Transverse colon (tissue), 3 donors: ENCODE measurements around the gene CYP17A1.
"Not testable (repeated sequence)": the region's sequence is repeated elsewhere in the genome, so short reads cannot be mapped to it uniquely, and the experiment has no call there.

Source experiments
- EP300 ChIP-seq: sonication (generic); formaldehyde crosslinking; IDR thresholded peaks from one replicate; pipeline ENCODE4 v1.6.1; 2017; ENCODE audit warnings: antibody characterized with exemption, low read depth
- POLR2A ChIP-seq: fragments of 450-650 bp; IDR thresholded peaks from one replicate; pipeline ENCODE4 v1.6.1; 2016; ENCODE audit warnings: antibody characterized with exemption, mild to moderate bottlenecking, moderate library complexity
- TF ChIP-seq, protein P1 (sequence below), 5 experiments: fragments of 200-600 bp in 3 of 5; fragments of 450-650 bp in 2 of 5; sonication (generic) in 3 of 5; IDR thresholded peaks; 1 replicate in 2 of 5; 2 replicates in 3 of 5; pipeline ENCODE4 v1.5.1; 2016 to 2017; ENCODE audit warnings: antibody characterized with exemption in 5 of 5, inconsistent platforms in 3 of 5, mild to moderate bottlenecking in 2 of 5, moderate library complexity in 1 of 5

DNA sequence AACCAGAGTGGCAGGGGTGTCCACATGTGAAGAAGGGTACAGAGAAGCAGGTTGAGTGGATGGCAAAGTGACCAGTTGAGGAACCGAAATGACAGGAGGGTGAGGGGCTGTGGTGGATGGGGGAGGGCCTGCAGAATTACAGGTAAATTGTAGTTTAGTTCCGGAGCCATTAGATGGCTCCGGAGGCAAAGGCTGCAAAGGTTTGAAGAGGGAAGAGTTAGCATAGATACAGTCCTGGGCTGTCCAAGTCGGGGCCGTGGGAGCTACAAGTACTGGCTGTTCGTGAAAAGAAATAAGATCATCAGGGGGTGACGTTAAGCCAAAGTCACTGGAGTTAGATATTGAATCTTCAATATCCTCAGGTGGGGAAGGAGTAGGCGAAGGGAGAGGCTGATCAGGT, 5.9 kb upstream of the CYP17A1 start:
- TF ChIP-seq POLR2A, EP300: not testable (repeated sequence)
- TF ChIP-seq, protein P1, sequence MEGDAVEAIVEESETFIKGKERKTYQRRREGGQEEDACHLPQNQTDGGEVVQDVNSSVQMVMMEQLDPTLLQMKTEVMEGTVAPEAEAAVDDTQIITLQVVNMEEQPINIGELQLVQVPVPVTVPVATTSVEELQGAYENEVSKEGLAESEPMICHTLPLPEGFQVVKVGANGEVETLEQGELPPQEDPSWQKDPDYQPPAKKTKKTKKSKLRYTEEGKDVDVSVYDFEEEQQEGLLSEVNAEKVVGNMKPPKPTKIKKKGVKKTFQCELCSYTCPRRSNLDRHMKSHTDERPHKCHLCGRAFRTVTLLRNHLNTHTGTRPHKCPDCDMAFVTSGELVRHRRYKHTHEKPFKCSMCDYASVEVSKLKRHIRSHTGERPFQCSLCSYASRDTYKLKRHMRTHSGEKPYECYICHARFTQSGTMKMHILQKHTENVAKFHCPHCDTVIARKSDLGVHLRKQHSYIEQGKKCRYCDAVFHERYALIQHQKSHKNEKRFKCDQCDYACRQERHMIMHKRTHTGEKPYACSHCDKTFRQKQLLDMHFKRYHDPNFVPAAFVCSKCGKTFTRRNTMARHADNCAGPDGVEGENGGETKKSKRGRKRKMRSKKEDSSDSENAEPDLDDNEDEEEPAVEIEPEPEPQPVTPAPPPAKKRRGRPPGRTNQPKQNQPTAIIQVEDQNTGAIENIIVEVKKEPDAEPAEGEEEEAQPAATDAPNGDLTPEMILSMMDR (IDR thresholded peaks at IDR 0.05), result not testable (repeated sequence)
